C4-2B (cell line): ENCODE results near the gene TMOD1.

Experiments used
- CTCF ChIP-seq: fragments of 450-650 bp; conservative IDR thresholded peaks from 2 replicates; pipeline ENCODE4 v1.5.1; 2017; ENCODE audit warnings: mild to moderate bottlenecking
- ZFX ChIP-seq: fragments of 450-650 bp; IDR thresholded peaks from 2 replicates; pipeline ENCODE4 v1.6.1; 2017

DNA sequence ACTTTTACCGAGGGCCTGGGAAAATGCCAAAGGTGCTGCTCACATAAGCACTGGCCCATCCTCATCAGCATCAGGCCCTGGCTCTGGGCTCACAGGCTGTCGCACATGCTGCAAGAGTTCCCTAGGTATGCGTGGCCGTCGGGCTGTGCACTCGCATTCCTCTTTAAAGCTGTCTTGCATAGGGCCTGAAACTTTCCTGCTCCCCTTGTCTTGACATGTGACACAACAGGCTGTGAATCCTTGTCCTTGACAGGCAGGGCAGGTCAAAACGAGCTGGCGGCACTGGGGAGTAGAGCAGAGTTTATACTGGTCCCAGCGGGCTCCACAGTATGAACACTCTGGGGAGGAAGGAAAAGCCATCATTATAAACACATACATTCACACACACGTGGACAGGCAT is 101.0 kb downstream of the TMOD1 start:
- TF ChIP-seq CTCF, result no peak
- no peak for TF ChIP-seq ZFX
